HCT116 (cell line): ENCODE results near the gene OR7G1. TPM values are rescaled to one million over a fixed set of nuclear protein-coding genes. Genes with fewer than 3 reads are reported as not detected.

Experiments used
- ATAC-seq: fragments of 200-7000 bp; cut with Tn5 transposase; 2 replicates; pipeline ENCODE4 v1.9.1; 2020; ENCODE audit warnings: mild to moderate bottlenecking, moderate library complexity
- Bru-seq: library from RNA; stranded (reverse); fragments of 400-500 nt; gene quantifications from one replicate; lab custom pipeline; 2021; lab: Mats Ljungman, UMichigan
- BruChase-seq, 2 experiments: library from RNA; stranded (reverse); fragments of 400-500 nt; gene quantifications; one replicate each; lab custom pipeline; 2021; lab: Mats Ljungman, UMichigan
- BruUV-seq: library from RNA; stranded (reverse); fragments of 400-500 nt; replicated peaks from 2 replicates; lab custom pipeline; 2021; lab: Mats Ljungman, UMichigan
- CTCF ChIA-PET: fragments of 300-600 bp; sonication (Branson Sonifier 250); formaldehyde crosslinking; loops from one replicate; lab custom pipeline; 2021; ENCODE audit warnings: antibody characterized with exemption; lab: Charles Lee
- POLR2A ChIA-PET: fragments of 300-600, 350-600 bp; sonication (Branson Sonifier 250); formaldehyde crosslinking; loops from one replicate; lab custom pipeline; 2021; ENCODE audit warnings: antibody characterized with exemption; lab: Charles Lee
- RAD21 ChIA-PET, 2 experiments: fragments of 300-600 bp; sonication (Branson Sonifier 250); formaldehyde crosslinking; loops; one replicate each; lab custom pipeline; 2023; ENCODE audit warnings: low total read pairs in 2 of 2; ENCODE audit not compliant: uncharacterized antibody in 2 of 2, unreplicated experiment in 2 of 2, low non-redundant PET in 1 of 2; lab: Charles Lee
- DNase-seq: peaks from one replicate; pipeline ENCODE4 v3.0.0-alpha.2; 2010; ENCODE audit warnings: low read depth, low spot score
- H2AFZ ChIP-seq: fragments of 200-600 bp; shearing (Covaris generic), sonication (generic); 2 replicates; pipeline ENCODE4 v1.6.1; 2017; ENCODE audit warnings: low read depth, mixed run types, mixed read lengths, antibody characterized with exemption, low read length; ENCODE audit not compliant: poor library complexity, severe bottlenecking
- H3K27ac ChIP-seq: 2 replicates; pipeline ENCODE4 v1.5.1; 2012; ENCODE audit warnings: low read depth, low read length
- H3K27me3 ChIP-seq: fragments of 200-600 bp; sonication (generic); 2 replicates; pipeline ENCODE4 v1.6.1; 2016; ENCODE audit warnings: mixed run types, low read length, mixed read lengths; ENCODE audit not compliant: insufficient read depth
- H3K36me3 ChIP-seq, 2 experiments: fragments of 200-500 bp in 1 of 2; fragments of 200-600 bp in 1 of 2; sonication (Bioruptor generic) in 1 of 2; sonication (generic) in 1 of 2; 2 replicates each; pipeline versions ENCODE4 v1.5.1 to v1.6.1; 2014 to 2016; ENCODE audit warnings: low read length in 2 of 2, inconsistent platforms in 1 of 2, mixed read lengths in 1 of 2, mixed run types in 1 of 2; ENCODE audit not compliant: insufficient read depth in 2 of 2, control insufficient read depth in 1 of 2
- H3K4me1 ChIP-seq, 2 experiments: fragments of 200-600 bp in 1 of 2; sonication (generic) in 1 of 2; 2 replicates each; pipeline versions ENCODE4 v1.5.1 to v1.6.1; 2012 to 2017; ENCODE audit warnings: low read length in 2 of 2, inconsistent platforms in 1 of 2, mild to moderate bottlenecking in 1 of 2, mixed read lengths in 1 of 2, mixed run types in 1 of 2, moderate library complexity in 1 of 2; ENCODE audit not compliant: insufficient read depth in 2 of 2, control insufficient read depth in 1 of 2
- H3K4me2 ChIP-seq: fragments of 200-600 bp; sonication (generic); 2 replicates; pipeline ENCODE4 v1.6.1; 2017; ENCODE audit warnings: mixed run types, low read length, mixed read lengths
- H3K4me3 ChIP-seq, 2 experiments: fragments of 200-600 bp in 1 of 2; sonication (generic) in 1 of 2; replicated peaks in 1 of 2; 2 replicates each; pipeline ENCODE4 v1.5.1; 2011 to 2016; ENCODE audit warnings: low read length in 2 of 2, control low read depth in 1 of 2, low read depth in 1 of 2, mild to moderate bottlenecking in 1 of 2, mixed read lengths in 1 of 2, mixed run types in 1 of 2
- H3K79me2 ChIP-seq: fragments of 200-600 bp; sonication (generic); 2 replicates; pipeline ENCODE4 v1.6.1; 2017; ENCODE audit warnings: mild to moderate bottlenecking, mixed run types, low read length, moderate library complexity, mixed read lengths; ENCODE audit not compliant: insufficient read depth
- H3K9ac ChIP-seq: fragments of 200-600 bp; sonication (generic); 2 replicates; pipeline ENCODE4 v1.6.1; 2016; ENCODE audit warnings: low read length, mixed read lengths
- H3K9me2 ChIP-seq: fragments of 200-600 bp; sonication (generic), shearing (Covaris generic); 2 replicates; pipeline ENCODE4 v1.6.1; 2017; ENCODE audit warnings: mixed run types, mild to moderate bottlenecking, moderate library complexity; ENCODE audit not compliant: insufficient read depth
- H3K9me3 ChIP-seq, 2 experiments: fragments of 200-500 bp in 1 of 2; fragments of 200-600 bp in 1 of 2; sonication (Bioruptor generic) in 1 of 2; sonication (generic) in 1 of 2; 2 replicates each; pipeline ENCODE4 v1.6.1; 2014 to 2017; ENCODE audit warnings: low read length in 2 of 2, mixed read lengths in 2 of 2, inconsistent platforms in 1 of 2, low read depth in 1 of 2, mild to moderate bottlenecking in 1 of 2, mixed run types in 1 of 2, moderate library complexity in 1 of 2; ENCODE audit not compliant: control insufficient read depth in 1 of 2, insufficient read depth in 1 of 2
- H4K20me1 ChIP-seq: fragments of 200-600 bp; sonication (generic), shearing (Covaris generic); 2 replicates; pipeline ENCODE4 v1.6.1; 2017; ENCODE audit warnings: mixed run types, mild to moderate bottlenecking, moderate library complexity; ENCODE audit not compliant: insufficient read depth
- CBX3 ChIP-seq: IDR thresholded peaks from 2 replicates; pipeline ENCODE4 v1.6.1; 2012; ENCODE audit warnings: low read depth
- CEBPB ChIP-seq: IDR thresholded peaks from 2 replicates; pipeline ENCODE4 v1.6.1; 2012; ENCODE audit warnings: low read depth
- EGR1 ChIP-seq: IDR thresholded peaks from 2 replicates; pipeline ENCODE4 v1.6.1; 2012; ENCODE audit warnings: low read depth
- EZH2 ChIP-seq: fragments of 200-600 bp; sonication (generic); IDR thresholded peaks from 2 replicates; pipeline ENCODE4 v1.6.1; 2017; ENCODE audit warnings: antibody characterized with exemption, mixed run types
- POLR2A ChIP-seq: IDR thresholded peaks from 2 replicates; pipeline ENCODE4 v1.7.0; 2011; ENCODE audit warnings: borderline replicate concordance; ENCODE audit not compliant: insufficient read depth, insufficient read length; ENCODE audit errors: extremely low read depth
- REST ChIP-seq: IDR thresholded peaks from 2 replicates; pipeline ENCODE4 v1.6.1; 2012; ENCODE audit warnings: low read depth
- SP1 ChIP-seq: IDR thresholded peaks from 2 replicates; pipeline ENCODE4 v1.6.1; 2012; ENCODE audit warnings: low read depth
- TCF7L2 ChIP-seq: IDR thresholded peaks from 2 replicates; pipeline ENCODE4 v1.7.0; 2011; ENCODE audit warnings: borderline replicate concordance, inconsistent platforms; ENCODE audit not compliant: insufficient read depth, insufficient read length; ENCODE audit errors: extremely low read depth
- intact Hi-C: fragments of 100-400 bp; cut with micrococcal nuclease; formaldehyde crosslinking; loops from 2 replicates; pipeline ENCODE4 v1.10.0; 2022
- long read RNA-seq: library from polyadenylated mRNA; unstranded; transcript quantifications from one replicate; pipeline ENCODE4 v2.0.0, GENCODE V29; 2021; ENCODE audit not compliant: unreplicated experiment
- polyA plus RNA-seq: library from polyadenylated mRNA; unstranded; fragments of >200 nt; gene quantifications from 2 replicates; pipeline ENCODE4 v1.2.1, GENCODE V29; 2012; ENCODE audit warnings: missing spikeins
- total RNA-seq: library from RNA; stranded (reverse); gene quantifications from one replicate; pipeline ENCODE4 v1.2.1, GENCODE V29; 2021; ENCODE audit not compliant: unreplicated experiment

Gene OR7G1
- total RNA-seq = not detected
- not detected in 2 replicates for polyA plus RNA-seq
- Bru-seq, nascent RNA = not detected
- BruChase-seq, experiment 1, labeled RNA remaining after a 6-hour chase = not detected
- not detected for BruChase-seq, experiment 2, labeled RNA remaining after a 2-hour chase
- long read RNA-seq = 0 reads

GRCh38 chr19:9115307-9115813 lies at the start of gene OR7G1:
OR7G1 (minus strand) TSS chr19:9115763; CDS start chr19:9115763, 0 bp downstream.
- Histone ChIP-seq H2AFZ (no peak within 1 kb of the TSS), H3K4me3 (no peak within 1 kb of the TSS), H3K9me3 (no peaks in the 10 kb centered on the region), H3K4me1 (no peaks in the 10 kb centered on the region), H3K9ac (no peak within 1 kb of the TSS), H4K20me1 (no peaks in the 10 kb centered on the region), H3K4me2 (no peak within 1 kb of the TSS), H3K79me2 (no peaks in the 10 kb centered on the region), H3K27ac (no peak within 1 kb of the TSS), H3K27me3 (no peaks in the 10 kb centered on the region), H3K9me2 (no peaks in the 10 kb centered on the region), H3K36me3 (no peaks in the 10 kb centered on the region)
- POLR2A ChIA-PET = no interaction called here
- CTCF ChIA-PET = no interaction called here
- TF ChIP-seq EZH2 = no peak
- no peak for TF ChIP-seq POLR2A
- TF ChIP-seq TCF7L2 = no peak
- TF ChIP-seq REST = no peak
- no peak for TF ChIP-seq EGR1
- TF ChIP-seq CEBPB = no peak
- TF ChIP-seq SP1 = no peak
- TF ChIP-seq CBX3 = no peak
- intact Hi-C loops = no loop called here
- DNase-seq (no peak), ATAC-seq (no peak)
- BruUV-seq = no TSS peak
- RAD21 ChIA-PET = no interaction called here
